HG03432 (cell line): ENCODE data around the gene PRDM5.

Experiments used
- ATAC-seq: cut with Tn5 transposase; IDR thresholded peaks from one replicate; pipeline ENCODE4 v1.9.1; 2021; ENCODE audit warnings: mild to moderate bottlenecking, moderate library complexity; ENCODE audit not compliant: unreplicated experiment

PRDM5 gene

GRCh38 chr4:120915336-120915735 is 7.2 kb downstream of the PRDM5 start:
- ATAC-seq: no peak

- ATAC-seq: no peak
These were observed 19.1 kb downstream of the PRDM5 start for GRCh38 chr4:120903419-120903818.

DNA sequence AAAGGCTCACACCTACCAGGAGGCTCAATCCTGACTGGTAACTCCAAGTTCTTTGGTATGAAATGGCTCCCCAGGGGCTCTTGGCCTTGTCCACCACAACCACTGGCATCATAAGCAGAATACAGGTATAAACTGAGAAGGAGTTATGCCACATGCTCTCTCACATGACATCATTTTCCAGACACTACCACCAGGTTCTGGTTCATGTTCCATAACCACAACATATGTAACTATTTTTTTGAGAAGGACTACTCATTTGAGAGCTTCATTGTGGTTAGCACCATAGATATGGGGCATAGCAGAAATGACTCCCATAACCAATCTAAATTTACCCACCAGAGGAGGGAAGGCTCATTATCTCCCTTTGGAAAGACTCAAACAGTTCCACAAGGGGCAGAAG is 19.6 kb downstream of the PRDM5 start:
- ATAC-seq: no peak

DNA sequence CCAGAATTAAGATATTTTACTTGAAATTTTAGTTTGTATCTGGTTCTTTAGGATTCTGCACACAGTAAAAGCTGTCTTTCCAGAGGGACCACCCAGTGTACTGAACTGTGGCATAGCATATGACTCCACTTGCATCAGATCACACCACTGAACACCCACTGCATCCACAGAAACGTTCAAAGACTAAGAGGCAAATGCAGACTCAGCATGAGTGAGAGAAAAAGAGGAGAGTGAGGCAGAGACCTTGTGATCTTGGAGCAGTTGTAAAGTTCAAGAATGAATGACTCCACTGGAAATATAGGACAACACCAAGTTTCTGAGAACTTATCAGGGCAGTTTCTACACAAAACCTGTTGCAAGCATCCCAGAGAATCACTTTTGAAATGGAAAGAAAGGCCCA is 20.8 kb downstream of the PRDM5 start:
- no peak for ATAC-seq

DNA sequence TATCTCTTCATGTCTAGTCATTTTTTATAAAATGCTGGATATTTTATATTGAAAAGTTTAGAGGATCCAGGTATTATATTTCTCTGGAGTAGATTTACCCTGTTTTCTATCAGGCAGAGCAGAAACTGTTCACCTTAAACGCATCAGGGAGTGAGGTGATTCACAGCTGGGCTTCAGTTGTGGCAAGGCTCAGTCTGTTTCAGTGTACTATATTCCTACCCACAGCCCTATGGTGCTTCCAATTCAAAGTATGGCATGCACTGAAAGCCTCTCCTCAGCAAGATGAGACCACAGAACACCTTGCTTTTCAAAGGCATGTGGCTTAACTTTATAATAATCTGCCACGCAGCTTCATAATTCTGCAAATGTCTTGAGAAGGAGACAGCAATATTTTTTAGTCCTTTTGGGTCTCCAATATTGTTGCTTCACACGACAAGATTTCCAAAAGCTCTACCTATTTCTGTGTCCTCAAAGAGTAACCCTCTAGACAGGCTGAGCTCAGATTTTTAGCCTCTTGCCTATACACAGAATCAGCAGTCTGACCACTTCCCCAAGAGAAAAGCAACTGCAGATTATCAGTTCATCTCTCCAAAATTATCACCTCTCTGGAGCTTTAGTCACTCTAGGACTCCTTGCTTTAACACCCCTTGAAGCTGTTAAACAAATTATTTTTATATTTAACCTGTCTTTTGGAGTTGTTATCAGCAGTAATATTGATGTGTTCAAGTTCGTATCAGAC is 24.4 kb downstream of the PRDM5 start:
- no peak for ATAC-seq

GRCh38 chr4:120895554-120895953 is 27.0 kb downstream of the PRDM5 start:
- no peak for ATAC-seq

DNA sequence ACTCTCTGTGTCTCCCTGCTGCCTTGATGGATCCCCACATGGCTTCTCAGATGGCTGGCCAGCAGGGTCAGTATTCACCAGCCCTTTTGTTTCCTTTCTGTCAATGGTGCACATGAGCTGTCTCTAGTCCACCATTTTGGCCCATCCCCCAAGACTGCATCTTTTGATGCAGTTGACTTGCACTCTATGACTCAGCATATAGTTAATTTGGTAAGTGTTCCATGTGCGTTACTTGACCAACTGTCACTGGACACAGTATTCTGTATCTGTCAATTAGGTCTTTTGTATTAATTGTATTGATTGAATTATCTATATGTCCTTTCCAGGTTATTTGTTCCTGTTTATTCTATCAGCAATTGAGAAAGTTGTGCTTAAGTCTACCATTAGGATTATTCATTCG is 29.2 kb downstream of the PRDM5 start:
- ATAC-seq: no peak

- no peak for ATAC-seq
These were observed 36.3 kb downstream of the PRDM5 start for GRCh38 chr4:120886191-120886590.

DNA sequence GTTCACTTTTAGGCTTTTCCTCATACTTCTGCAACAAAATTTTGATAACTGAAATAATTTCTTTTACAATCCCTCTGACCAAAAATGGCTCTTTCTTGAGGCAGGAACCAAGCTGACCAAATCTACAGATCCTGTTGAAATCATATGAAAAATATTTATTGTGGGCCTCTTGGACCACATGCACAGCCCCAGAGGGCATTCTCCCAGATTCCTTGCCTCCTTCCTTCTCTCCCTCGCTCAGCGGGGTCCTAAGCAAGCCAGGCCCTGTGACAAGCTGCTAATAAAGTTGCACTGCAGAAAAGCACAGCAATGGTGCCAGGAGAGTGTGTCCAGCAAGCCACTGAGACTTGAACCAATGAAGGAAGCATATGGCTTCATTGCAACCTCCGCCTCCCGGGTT is 40.7 kb downstream of the PRDM5 start:
- ATAC-seq: no peak

GRCh38 chr4:120881351-120881750 is 41.2 kb downstream of the PRDM5 start:
- ATAC-seq: no peak

- ATAC-seq: no peak
These were observed 45.5 kb downstream of the PRDM5 start for GRCh38 chr4:120877021-120877420.

DNA sequence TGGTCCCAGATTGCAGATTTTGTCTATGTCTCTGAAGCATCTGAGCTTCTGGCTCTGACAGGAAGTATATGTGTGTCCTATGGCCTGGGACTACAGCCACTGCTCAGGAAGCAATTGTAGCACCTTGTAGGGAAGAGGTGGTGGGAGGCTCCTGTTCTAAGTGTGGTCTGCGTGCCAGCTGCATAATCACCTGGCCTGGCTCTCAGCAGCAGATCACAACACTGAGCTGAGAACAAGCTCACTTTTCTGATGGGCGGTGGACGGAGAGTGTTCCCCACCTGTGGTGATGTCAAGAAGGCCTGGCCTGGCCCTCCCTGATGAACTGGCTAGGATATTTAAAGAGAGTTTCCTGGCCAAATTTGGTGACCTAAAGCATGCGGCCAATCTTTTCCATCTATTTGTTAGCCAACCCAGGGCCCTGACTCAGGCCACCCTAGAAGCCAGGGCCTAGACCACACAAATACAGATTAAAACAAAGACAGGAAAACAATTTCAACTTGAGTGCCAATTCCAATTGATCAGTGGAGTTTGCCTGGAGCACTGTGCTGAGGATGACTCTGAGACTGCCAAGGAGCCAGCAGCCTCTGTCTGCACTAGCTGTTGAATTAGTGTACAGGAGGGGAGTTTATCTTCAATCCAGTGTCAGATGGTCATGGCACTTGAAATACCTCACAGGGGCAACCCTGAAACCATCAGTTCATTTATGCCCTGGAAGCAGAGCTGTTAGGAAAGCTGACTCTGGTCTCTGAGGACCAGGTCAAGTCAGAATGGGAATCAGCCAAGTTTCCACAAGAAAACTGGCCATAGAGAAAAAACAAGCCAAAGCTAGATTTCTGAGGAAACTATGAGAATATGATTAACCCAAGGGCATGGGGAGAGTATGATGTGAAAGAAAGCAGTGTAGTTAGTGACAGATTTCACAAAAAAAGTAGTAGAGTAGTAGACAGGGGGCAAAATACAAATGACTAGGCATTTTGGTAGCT is 47.4 kb downstream of the PRDM5 start:
- ATAC-seq: no peak

- no peak for ATAC-seq
These were observed 49.0 kb downstream of the PRDM5 start for GRCh38 chr4:120873554-120873953.

GRCh38 chr4:120871173-120871572 is 51.4 kb downstream of the PRDM5 start:
- no peak for ATAC-seq

GRCh38 chr4:120870279-120870673 is 52.2 kb downstream of the PRDM5 start:
- ATAC-seq: no peak

- no peak for ATAC-seq
These were observed 52.8 kb downstream of the PRDM5 start for GRCh38 chr4:120869613-120870278.

DNA sequence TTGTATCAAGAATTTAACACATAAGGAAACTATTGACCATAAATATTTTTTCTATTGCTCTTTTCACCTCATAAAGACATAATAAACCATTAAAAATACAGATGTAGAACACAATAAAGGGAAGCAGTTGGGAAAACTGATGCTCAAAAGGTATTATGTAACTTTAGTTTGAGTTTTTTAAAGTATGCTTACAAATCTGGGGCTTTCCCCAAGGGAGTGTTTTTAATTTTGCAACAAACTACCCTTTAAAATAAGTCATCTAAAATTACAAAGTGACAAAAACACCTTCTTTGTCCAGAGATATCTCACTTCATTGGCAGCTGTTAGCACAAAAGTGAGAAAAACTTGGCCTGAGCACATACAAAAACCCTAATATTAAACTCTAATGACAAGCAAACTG is 55.0 kb downstream of the PRDM5 start:
- no peak for ATAC-seq

- peak; percentile 84 for ATAC-seq
These were observed 56.5 kb downstream of the PRDM5 start for GRCh38 chr4:120865985-120866384.

- ATAC-seq: no peak
These were observed 57.6 kb downstream of the PRDM5 start for GRCh38 chr4:120864969-120865368.

DNA sequence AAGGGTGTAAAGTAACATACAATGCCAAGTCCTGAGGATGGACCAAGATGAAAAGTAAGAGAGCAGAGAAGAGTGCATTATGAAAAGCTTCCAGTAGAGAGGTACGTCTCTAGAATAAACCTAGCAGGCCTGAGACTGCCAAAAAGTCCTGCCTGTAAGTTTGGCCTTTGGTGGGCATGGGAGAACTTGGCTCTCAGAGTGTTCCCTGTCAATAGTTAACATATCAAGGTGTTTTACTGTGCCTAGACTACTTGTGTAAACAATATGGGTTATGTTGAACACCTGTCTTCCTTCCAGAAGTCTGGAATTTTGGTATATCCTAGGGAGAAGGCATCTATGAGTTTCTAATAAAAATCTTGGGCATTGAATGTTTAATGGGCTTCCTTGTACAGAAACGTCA is 60.1 kb downstream of the PRDM5 start:
- ATAC-seq: no peak

- no peak for ATAC-seq
These were observed 60.7 kb downstream of the PRDM5 start for GRCh38 chr4:120861852-120862251.
